Hematopoietic multipotent progenitor cell treated with erythropoietin and hydrocortisone succinate and interleukin-3 and kit ligand, for 17 days (in vitro differentiated cells): ENCODE measurements around the gene NDST1.

ENCODE experiments used
- DNase-seq: peaks from one replicate; pipeline ENCODE4 v3.0.0-alpha.2; 2015; ENCODE audit warnings: low spot score

Gene NDST1

DNA sequence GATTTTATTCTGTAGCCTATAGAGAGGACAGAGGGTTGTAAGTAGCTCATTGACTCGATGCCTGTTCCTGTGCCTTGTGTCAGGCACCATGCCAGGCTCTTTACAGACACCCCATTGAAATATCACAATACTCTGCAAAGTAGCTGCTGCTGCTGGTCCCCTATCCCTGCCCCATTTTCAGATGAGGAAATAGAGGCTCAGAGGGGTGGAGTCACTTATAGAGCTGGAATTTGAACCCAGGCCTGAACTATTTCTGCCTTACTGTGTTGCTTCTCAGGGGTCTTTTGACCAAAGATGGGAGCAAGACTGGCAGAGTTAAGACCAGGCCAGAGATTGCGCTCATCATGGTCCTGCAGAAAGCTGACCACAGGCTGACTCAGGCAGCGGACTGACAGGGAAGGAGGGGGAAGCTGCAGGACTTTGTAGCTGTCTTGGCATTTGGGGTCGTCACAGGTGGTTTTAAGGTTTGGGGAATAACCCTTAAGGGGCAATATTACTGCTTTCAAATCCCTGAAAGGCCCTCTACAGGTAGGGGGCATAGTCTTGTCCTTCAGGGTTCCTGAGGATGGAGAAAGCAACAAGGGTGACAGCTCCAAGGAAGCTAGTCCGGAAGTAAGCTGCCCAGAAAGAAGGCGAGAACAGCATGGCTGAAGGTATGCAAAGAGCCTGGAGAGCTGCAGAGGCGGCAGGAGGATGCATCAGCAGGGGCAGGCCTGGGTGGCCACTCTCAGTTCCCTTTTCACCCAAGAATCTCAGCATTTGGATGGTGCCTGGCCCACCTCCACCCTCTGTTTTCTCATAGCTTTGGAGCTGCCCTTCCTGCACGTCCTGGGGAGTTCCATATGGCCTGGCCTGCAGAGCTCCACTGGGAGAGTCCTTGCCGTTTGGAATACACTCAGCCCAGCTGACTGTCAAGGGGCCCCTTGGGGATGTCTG is 18.3 kb upstream of the NDST1 start:
- no peak for DNase-seq

DNA sequence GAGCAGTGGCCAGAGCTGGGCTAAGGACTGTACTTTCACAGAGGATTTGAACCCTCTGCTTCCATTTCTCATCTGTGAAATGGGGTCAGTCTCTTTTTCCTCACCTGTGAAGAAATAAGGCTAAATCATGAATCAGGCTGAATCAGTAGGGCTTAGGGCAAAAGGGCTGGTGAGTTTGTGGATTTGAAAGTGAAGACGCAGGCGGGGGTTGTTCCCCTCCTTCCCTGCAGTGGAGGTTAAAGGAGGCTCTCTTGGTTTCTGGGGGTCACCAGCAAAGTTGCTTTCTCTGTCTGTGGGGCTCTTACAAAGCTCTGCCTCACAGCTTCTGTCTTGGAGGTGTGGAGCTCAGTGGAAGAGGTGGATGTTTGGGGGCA is 17.6 kb upstream of the NDST1 start:
- no peak for DNase-seq

DNA sequence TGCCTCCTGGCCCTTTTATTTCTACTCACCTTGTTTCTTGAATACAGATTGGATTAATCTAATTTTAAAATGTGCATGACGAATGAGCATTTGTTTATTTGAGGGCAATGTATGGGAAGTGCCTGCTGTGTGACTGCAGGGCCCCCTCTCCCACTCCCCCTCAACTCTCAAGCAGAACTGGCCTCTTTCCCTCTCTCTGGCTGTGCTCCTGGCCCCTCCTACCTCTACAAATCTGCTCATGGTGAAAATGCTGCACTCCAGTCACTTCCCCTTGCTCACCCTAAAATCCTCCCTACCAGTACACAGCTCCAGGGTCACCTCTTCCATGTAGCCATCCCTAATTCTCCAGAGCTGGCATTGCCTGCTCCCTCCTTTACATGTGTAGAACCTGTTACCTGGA is 17.2 kb upstream of the NDST1 start:
- DNase-seq = no peak

DNA sequence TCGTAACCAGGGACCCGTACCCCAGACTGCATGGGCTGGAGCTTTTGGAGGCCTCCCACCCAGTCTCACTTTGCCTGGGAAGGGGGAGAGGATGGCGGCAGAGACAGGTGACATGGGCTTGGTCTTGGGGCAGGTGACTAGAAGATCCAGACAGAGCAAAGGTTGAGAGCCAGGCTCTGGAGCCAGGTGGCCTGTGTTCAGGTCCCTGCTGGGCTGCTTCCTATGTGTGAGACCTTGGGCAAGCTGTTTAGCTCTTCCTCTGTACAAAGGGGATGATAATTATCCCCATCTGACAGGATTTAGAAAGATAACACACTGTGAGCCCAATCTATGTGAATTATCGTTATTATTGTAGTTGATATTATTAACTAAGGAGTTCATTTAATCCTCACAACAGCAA is 16.1 kb upstream of the NDST1 start:
- no peak for DNase-seq

DNA sequence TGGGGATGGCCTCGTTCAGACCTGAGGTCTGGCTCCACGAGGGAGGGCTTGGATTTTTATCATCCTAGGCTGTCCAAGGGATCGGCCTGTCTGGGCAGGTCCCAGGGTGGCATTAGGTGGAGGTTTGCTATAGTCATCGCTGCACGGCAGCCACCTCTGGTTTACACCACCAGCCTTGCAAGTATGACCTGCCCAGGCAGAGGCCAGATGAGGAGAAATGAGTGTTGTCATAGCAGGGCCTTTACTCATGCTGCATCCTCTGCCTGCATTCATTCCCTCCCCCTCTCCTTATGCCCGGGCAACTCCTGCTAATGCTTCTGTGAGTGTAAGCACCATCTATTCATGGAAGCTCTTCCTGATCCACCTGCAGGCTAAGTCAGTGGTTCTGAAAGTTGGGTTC is 15.3 kb upstream of the NDST1 start:
- DNase-seq = no peak

DNA sequence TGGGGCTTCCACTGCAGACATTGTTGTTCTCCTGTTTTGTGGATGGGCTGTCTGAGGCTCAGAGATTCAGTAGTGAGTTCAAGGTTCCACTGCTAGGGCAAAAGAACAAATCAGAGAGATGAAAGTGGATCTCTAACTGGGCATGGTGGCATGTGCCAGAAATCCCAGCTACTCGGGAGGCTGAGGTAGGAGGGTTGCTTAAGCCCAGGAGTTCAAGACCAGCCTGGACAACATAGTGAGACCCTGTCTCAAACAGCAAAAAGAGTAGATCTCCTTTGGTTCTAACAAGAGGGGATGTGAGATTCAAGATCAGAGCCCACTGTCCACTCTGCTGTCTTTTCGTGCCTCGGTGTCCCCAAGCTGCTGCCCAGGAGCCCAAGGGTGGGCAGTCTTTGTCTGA is 11.8 kb upstream of the NDST1 start:
- no peak for DNase-seq

DNA sequence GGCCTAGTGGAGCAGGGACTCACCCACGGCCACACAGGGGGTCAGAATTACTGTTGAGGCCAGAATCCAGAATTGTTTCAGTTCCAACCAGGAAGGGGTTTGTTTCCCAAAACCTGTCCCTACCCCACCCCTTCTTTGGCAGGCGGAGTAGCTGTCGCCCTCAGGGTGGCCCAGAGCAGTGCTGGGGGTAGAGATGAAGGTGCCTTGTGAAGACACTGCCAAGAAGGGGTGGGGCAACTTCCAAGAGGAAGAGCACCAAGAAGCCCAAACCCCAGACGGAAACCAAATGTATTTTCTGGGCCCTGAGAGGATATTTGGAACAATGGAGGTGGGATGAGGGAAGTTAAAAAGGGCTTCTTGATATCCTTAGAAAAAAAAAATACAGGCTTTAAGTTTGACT is 11.4 kb upstream of the NDST1 start:
- DNase-seq = no peak

DNA sequence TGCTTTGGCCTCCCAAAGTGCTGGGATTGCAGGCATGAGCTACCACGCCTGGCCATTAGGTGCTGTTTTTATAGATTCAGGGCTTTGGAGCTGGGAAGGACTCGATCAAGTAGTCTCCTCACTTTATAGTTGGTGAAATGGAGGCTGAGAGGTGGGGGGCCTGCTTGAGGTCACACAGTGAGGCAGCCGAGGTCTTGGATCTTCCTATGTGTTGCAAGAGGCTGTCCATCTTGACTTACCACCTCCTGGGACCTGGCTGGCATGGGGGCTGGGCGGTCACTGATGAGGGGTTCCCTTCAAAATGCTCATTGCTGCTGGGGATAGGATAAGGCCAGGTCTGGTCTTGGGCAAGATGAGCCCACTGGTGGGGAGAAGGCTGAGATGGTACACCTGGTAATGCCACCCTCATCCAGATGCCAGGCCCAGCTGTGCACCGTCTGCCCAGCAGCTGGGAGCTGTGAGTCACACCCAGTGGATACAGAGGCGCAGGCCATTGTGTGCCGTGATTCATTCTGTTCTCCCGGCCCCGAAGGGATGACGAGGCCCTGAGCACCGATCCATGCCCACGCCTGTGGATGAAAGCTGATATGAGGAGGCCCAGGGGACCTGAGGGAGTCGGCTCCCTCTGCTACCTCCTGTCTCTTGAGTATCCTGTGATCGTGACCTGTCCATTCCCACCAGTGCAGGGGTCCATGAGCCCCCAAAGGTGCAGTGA is 10.5 kb upstream of the NDST1 start:
- DNase-seq = no peak

DNA sequence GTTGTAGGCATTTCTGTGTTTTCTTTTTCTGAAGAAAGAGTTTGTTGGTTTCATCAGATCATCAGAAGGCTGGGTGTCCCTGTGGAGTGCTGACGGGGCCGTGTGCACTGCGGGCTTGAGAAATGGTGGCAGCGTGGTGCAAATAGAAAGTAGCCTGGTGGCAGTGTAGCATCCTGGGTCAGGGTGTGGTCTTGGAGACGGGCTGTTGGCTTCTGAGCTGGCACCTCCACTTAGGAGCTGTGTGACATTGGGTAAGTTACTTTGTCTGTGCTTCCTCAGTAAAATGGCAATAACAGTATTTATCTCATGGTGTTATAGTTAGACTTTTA is 10.0 kb upstream of the NDST1 start:
- DNase-seq = no peak

DNA sequence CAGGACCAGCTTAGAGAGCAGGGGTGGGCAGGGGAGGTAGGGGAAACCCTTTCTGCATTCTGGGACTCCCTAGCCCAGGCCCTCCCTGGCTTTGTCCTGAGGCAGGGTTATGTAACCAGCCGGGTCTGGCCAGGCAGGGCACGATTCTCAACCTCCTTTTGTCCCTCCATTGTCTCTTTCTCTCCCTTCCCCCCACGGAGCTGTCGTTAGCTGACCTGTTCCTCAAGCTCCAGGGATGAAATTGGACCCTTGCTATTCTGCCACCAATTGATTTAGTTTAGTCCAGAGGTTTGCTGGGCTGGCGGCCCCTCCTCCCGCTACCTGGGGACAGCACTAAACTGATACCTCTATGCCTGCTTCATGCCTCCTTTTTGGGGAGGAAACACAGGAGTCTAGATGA is 9.4 kb upstream of the NDST1 start:
- no peak for DNase-seq

DNA sequence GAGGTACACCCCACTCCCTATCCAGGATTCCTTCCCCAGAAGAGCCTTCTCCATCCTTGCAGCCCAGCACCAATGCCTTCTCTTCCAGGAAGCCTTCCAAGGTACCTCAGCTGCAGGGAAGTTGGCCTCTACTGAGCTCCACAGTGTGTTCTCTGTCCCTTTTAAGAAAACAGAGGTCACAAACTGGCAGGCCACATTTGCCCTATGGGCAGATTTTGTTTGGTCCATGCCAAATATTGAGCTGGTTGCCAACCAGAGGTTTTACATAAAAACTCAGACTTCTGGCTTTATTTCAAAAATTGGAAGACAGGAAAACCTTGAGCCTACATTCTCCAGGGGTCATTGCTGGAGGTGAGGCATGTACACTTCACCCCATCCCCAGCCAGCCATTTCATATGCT is 9.0 kb upstream of the NDST1 start:
- no peak for DNase-seq

DNA sequence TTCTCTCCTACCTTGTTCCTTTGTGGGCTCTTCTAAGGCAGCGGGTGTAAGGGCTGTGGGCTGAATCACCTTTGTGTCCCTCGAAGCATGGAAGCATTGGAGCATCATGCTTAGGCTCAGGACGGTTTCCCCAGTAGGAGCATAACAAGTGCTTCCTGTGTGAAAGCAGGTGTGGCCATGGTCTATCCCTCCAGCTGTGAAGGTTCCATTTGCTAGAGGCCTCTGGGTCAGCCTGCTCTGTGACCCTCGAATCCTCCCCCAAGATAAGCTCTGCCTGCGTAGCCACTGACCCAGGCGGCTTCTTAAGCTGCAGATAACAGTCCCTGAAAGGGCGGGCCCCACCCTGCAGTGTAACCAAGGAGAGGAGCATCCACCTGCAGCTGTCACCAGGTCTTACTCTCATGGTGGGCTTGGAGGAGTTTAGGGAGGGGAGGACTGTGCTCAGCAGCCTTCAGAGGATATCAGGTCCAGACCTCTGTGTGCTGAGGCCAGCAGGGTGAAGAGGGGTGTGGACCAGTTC is 8.4 kb upstream of the NDST1 start:
- no peak for DNase-seq

DNA sequence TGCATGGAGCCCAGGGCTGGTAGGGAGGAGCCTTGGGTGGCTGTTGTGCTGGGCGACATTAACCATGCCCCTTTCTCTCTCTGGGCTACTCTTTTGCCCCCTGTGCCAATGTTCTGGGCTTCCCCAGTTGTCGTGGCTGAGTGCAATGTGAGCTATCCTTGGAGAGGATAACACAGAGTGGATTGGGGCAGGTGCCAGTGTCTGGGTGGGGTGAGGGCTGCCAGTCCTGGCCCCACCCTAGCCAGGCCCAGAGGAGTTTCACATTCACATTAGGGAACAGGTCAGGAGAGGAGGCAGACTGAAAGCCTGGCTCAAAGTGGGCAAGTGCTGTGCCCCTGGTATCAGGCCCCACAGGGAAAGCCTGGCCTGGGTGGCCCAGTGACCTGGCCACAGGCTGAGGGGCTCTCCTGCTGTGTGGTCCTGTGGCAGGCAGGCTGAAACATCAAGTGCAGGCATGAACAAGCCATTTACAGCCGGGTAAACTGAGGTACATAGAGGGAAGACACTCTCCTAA is 7.5 kb upstream of the NDST1 start:
- DNase-seq = no peak

DNA sequence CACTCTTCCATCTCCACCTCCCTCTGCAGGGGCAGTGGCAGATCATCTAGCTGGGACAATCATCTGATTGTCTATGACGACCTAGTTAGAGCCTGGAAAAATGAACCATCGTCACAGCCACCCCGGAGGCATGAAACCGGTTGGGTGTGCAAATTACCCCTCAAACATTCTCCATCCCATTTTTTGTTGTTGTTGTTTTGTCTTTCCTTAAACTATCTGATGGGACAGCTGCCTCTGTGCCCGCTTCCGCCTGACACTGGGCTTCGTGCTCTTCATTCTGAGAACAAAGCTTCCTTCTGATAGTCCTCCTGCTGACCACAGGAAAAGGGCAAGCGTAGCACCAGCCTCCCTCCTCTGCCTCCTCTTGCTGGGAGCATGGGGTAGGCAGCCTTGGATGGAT is 7.0 kb upstream of the NDST1 start:
- DNase-seq = no peak

DNA sequence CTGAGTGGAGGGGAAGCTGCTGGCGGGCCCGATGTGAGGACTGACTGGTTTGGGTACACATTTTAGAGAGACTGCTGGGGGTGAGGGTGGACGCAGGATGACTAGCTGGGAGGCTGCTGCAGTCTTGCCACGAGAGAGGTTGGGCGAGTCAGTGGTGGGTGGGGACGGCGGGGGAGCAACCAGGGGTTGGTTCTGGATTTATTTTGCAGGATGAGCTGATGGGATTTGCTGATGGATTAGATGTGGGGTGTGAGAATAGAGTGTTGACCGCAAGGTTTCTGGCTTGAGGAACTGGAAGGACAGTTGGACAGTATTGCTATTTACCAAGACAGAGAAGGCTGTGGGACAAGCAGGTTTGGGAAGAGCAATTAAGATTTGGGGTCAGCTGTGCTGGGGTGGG is 5.8 kb upstream of the NDST1 start:
- no peak for DNase-seq

DNA sequence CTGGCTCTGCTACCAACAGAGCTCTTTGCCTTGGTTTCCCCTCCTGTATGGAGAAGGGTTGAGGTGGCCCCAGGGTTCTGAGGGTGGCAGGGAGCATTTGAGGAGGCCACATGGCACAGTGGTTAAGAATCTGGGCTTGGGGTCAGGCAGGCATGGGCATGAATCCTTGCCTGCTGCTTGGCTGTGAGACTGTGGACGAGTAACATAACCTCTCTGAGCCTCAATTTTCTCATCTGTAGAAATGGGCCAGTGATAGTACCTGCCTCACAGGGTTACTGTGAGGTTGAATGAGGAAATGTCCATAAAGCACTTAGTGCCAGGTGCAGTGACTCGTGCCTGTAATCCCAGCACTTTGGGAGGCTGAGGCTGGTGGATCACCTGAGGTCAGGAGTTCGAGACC is 5.1 kb upstream of the NDST1 start:
- DNase-seq = no peak

DNA sequence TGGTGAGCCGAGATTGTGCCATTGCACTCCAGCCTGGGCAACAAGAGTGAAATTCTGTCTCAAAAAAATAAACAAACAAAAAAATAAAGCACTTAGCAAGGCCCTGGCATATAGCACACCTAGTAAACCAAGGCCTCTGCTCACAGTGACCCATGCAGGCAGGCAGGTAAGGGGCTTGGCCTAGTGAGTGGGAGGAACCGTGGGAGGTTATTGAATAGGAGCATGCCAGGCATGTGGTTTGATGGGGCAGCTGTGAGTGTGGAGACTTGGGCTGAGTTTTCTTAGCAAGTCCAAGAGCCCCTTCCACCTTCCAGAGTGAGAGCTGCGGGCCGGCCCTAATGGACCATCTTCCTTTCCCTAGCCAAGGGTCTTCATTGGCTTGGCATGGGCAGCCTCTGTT is 4.5 kb upstream of the NDST1 start:
- no peak for DNase-seq

DNA sequence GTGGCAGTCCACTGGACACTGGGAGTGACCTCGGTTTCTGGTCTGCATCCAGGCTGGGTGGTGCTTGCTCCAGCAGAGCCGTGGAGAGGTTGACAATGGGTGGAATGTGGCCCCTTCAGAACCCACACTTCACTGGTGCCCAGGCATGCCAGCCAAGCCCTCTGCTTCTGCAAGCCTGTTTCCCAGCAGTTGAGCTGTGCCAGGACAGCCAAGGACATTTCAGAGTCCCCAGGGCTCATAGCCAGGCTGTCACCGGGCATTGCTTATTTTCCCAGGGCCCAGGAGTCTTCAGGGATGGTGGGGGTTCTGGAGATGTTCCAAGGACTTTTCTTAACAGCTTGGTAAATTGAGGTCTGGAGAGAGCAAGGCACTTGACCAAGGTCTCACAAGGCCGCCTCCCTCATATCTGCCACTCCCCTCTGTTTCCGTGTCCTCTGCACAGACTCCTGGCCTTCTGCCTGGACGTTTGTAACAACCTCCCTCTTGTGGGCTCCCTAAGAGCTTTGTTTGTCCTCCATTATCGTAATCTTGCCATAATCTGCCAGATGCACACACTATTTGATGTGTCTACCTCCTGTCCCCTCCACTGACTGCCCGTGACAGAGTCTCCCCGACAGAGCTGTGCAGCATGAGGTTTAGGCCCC is 3.8 kb upstream of the NDST1 start:
- no peak for DNase-seq

DNA sequence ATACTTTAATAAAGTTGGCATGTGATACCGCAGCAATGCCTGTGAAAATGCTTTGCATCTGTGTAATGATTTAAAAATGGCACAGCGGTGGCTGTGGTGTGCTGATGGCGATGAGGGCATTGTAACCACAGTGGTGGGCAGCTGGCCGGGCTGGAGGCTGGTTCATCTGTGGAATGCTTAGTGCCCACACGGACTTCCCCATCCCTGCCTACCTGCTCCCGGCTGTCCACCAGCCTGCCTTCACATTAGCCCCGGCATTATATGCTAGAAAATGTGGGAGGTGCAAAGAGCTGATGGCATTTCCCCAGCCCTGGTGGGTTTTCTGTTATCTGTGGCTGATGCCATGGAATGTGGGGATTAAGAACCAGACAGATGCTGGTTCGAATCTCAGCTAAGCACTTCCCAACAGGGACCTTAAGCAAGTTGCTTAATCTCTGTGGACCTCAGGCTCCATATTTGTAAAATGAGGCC is 2.9 kb upstream of the NDST1 start:
- DNase-seq = no peak

DNA sequence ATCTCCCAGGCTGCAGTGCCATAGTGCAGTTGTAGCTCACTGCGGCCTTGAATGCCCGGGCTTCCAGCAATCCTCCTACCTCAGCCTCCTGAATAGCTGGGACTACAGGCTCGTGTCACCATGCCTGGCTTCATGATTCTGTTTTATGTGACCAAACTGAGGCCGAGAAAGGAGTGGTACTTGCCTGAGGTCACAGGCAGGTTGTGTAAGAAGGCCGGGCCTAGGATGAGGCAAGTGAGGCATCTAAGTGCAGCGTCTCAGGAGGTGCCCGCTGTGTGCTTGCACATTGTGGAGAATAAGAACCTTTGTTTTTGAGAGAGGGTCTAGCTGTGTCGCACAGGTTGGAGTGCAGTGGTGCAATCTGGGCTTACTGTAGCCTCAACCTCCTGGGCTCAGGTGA is 2.1 kb upstream of the NDST1 start:
- no peak for DNase-seq

DNA sequence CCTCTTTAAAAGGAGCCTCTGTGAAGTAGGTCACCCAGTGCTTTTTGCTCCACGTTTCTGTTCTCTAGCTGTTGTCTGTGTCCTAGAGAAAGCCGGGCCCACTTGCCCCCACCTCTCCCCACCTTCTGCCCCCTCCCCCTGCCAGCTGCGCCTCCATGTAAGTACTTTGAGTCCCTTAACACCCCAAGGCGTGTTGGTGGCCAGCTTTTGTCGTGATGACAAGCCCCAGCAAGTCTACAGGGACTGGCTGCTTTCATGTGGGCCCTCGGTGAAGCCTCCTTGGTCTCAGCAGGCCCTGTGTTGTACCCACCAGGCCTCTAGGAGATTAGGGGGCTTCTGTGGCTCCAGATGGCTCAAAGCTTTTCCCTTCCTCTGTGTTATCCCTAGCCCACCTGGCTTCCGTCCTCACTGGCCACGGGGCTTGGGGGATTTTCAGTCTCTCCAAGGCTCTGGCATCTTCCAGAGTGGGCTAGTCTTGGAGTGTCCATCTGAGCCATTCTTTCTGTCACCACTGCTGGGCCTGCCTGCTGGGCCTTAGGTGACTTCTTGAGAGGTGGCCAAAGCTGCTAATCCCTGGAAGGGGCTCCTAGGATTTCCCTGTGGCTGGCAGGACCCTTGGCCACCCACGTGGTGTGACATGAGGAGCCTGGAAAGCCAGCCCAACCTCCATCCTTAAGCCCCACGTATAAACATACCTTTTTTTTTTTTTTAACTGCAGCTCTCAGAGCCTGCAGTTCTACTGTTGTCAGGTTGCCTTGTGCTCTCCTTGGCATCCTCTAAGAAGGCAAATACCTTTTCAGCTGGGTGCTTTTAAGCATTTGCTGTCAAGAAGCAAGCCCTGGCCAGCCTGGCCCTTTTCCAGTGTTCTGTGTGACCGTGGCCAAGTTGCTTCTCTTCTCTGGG is 1.1 kb upstream of the NDST1 start:
- DNase-seq = no peak

DNA sequence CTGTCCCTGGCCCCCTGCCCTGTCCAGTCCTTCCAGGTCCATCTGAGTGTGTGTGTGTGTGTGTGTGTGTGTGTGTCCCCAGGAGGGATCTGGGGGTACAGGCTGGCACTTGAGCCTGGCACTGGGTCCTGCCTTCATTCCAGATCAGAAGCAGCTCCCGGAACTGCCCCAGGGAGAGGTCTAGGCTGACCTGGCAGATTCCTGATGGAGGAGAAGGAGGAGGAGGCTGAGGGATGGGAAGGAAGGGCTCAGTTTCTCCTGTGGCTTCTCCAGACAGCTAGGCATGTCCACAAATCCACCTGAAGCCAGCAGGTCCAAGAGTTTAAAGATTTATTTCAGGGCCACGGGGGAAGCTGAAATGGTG is 328 bp downstream of the NDST1 start:
- no peak for DNase-seq
